Measurements from ENCODE around the gene FBXO42.

DNA sequence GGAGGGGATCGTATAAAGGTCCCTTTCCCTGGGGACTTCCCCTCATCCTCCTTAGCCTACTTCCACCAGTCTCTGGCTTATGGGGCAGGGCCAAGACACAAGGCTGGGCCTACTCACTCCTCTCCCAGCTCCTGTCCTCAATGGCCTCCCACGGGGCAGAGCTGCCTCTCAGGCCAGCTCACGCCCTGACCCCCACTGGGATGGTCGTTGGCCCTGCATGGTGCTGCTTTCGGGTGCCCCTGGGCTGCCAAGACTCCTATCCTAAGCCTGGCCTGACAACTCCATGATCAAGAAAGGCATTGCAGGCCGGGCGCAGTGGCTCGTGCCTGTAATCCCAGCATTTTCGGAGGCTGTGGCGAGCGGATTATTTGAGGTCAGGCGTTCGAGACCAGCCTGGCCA, 121.5 kb downstream of the FBXO42 start:
- TF ChIP-seq CTCF (IDR thresholded peaks at IDR 0.05 in 8 of 11, conservative IDR thresholded peaks at IDR 0.05 in 3 of 11): no peak
- TF ChIP-seq POLR2AphosphoS5 (IDR thresholded peaks at IDR 0.05): no peak
- no peak for TF ChIP-seq POLR2A (IDR thresholded peaks at IDR 0.05)

Measured in spleen (tissue), 7 donors.